ENCODE measurements around the gene TPRG1.

Gene TPRG1

DNA sequence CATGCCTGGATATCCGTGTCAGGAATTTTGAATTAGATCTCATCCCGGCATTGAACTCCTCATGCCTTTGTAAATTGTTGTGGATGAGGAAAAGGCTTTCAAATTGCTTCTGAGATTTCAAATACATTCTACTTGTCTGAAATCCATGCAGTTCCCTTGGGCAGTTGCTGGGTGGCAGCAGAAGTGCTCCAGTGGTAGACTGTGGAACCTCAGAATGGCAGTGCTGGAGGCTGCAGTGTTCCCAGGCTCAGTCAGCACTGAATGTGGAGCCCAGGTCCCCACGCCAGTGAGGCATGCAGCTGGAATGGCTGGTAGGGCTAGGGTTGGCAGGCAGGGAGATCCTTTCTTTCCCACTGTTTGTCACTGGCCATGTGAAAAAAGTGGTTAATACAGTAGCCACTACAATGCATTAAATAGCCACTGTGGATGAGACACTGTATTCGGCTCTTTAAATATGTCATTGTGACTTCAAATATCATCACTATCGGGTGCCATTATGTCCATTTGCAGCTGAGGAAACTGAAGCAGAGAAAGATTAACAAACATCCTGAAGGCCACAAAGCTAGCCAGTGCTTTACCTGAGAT lies 98.6 kb downstream of the TPRG1 start:
- TF ChIP-seq TAF1 (IDR thresholded peaks at IDR 0.05; ENCODE audit: low read depth, low read length) (no peak), SPI1 (IDR thresholded peaks at IDR 0.05; ENCODE audit: low read depth, low read length) (no peak), POLR2AphosphoS5 (IDR thresholded peaks at IDR 0.05; ENCODE audit: low read depth, low read length) (no peak), POU2F2 (IDR thresholded peaks at IDR 0.05; ENCODE audit: low read depth, low read length) (no peak), PAX5 (IDR thresholded peaks at IDR 0.05; ENCODE audit: insufficient read depth, low read length, severe bottlenecking) (no peak), POLR2A (IDR thresholded peaks at IDR 0.05; ENCODE audit: low read depth, low read length) (no peak)
- peak; percentile 58 for FAIRE-seq
- DNase-seq (ENCODE audit: insufficient read length, low spot score) = no peak

DNA sequence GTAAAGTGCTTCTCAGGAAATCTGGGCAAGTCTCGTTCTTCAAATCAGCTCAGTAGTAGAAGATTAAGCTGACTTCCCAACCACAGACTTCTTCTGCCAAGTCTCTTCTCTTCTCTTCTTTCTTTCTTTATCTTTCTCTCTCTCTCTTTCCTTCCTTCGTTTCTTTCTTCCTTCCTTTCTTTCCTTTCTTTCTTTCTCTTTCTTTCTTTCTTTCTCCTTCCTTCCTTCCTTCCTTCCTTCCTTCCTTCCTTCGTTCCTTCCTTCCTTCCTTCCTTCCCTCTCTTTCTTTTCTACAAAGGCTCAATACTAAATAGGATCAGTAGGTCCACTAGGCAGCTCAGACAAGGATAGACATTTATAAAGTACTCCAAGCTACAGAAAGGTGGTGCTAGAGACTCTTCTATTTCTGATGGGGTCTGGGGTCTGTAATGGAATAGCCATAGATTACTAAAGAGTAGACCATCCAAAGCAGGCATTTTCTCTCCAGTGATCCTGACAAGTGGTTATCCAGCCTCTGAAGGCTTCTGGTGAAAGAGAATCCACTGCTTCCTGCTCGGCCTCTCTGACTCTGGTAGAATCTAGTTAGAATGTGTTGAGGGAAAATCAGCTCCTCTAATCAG lies 100.8 kb downstream of the TPRG1 start:
- TF ChIP-seq SPI1 (IDR thresholded peaks at IDR 0.05; ENCODE audit: low read depth, low read length) = no peak
- TF ChIP-seq PAX5 (IDR thresholded peaks at IDR 0.05; ENCODE audit: insufficient read depth, low read length, severe bottlenecking) = no peak
- TF ChIP-seq POLR2A (IDR thresholded peaks at IDR 0.05; ENCODE audit: low read depth, low read length) = no peak
- TF ChIP-seq POU2F2 (IDR thresholded peaks at IDR 0.05; ENCODE audit: low read depth, low read length) = no peak
- no peak for TF ChIP-seq POLR2AphosphoS5 (IDR thresholded peaks at IDR 0.05; ENCODE audit: low read depth, low read length)
- no peak for TF ChIP-seq TAF1 (IDR thresholded peaks at IDR 0.05; ENCODE audit: low read depth, low read length)
- DNase-seq (ENCODE audit: insufficient read length, low spot score) = no peak
- FAIRE-seq = no peak

DNA sequence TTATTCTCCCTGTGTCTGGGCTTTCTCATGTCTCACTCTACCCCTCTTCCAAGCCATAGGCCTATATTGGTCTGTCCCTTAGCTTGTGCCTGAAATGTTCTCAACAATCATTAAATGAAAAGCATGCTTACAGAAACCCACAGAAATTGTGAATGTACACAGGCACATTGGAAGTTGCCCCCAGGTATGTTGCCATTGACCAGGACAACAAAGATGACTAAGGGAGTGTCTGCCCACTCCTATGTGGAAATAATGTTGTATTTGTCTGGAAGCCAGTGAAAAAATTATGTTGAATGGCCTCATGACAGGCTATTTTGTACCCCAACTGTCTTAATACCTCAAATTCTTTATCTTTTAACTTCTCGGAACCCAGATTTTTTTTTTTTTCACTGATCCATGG lies 102.0 kb downstream of the TPRG1 start:
- DNase-seq (ENCODE audit: insufficient read length, low spot score) (no peak), FAIRE-seq (no peak)

DNA sequence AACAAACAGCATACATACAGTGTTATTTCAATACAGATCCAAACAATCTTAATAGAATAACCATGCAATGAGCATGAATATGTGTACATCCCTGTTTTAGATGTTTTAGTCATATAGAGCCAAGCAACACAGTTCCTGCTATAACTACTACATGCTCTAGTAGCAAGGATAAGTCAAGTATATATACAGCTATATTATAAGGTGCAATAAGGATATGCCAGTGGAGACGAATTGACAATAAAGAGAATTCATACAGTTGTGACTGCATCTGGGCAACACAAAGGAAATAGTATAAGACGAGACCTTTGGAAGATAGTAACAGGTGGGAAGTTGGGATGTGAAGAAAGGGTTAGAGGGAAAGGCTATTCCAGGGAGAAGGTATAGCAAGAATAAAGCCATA lies 103.4 kb downstream of the TPRG1 start:
- no peak for DNase-seq (ENCODE audit: insufficient read length, low spot score)
- no peak for FAIRE-seq
- TF ChIP-seq POU2F2 (IDR thresholded peaks at IDR 0.05; ENCODE audit: low read depth, low read length) (no peak), SPI1 (IDR thresholded peaks at IDR 0.05; ENCODE audit: low read depth, low read length) (no peak), PAX5 (IDR thresholded peaks at IDR 0.05; ENCODE audit: insufficient read depth, low read length, severe bottlenecking) (no peak)

More for the DNA sequence above, 102.0 kb downstream of the TPRG1 start:
- TF ChIP-seq PAX5 (IDR thresholded peaks at IDR 0.05; ENCODE audit: insufficient read depth, low read length, severe bottlenecking) (no peak), POU2F2 (IDR thresholded peaks at IDR 0.05; ENCODE audit: low read depth, low read length) (no peak), TAF1 (IDR thresholded peaks at IDR 0.05; ENCODE audit: low read depth, low read length) (no peak), POLR2AphosphoS5 (IDR thresholded peaks at IDR 0.05; ENCODE audit: low read depth, low read length) (no peak), SPI1 (IDR thresholded peaks at IDR 0.05; ENCODE audit: low read depth, low read length) (no peak), POLR2A (IDR thresholded peaks at IDR 0.05; ENCODE audit: low read depth, low read length) (no peak)

DNA sequence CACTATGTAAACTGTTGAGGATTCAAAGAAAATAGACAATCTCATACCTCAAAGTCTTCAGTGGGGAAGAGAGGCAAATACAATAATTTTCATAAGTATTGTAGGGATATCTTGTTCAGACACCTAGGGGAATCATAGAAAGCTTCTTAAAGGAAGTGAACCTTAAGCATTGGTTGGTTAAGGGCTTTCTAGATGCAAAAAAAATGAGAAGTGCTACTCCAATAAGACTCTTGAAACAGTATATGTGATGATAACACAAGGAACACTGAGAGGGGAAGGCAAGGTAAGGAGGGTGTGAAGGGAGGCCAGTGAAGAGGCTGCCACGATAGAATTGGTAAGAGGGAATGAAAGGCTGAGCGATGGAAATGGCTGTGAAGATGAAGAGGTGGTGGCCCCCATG lies 104.1 kb downstream of the TPRG1 start:
- TF ChIP-seq POU2F2 (IDR thresholded peaks at IDR 0.05; ENCODE audit: low read depth, low read length) = no peak
- peak; percentile 50 for TF ChIP-seq SPI1 (IDR thresholded peaks at IDR 0.05; ENCODE audit: low read depth, low read length)
- no peak for TF ChIP-seq PAX5 (IDR thresholded peaks at IDR 0.05; ENCODE audit: insufficient read depth, low read length, severe bottlenecking)
- FAIRE-seq (peak; percentile 16), DNase-seq (ENCODE audit: insufficient read length, low spot score) (no peak)

DNA sequence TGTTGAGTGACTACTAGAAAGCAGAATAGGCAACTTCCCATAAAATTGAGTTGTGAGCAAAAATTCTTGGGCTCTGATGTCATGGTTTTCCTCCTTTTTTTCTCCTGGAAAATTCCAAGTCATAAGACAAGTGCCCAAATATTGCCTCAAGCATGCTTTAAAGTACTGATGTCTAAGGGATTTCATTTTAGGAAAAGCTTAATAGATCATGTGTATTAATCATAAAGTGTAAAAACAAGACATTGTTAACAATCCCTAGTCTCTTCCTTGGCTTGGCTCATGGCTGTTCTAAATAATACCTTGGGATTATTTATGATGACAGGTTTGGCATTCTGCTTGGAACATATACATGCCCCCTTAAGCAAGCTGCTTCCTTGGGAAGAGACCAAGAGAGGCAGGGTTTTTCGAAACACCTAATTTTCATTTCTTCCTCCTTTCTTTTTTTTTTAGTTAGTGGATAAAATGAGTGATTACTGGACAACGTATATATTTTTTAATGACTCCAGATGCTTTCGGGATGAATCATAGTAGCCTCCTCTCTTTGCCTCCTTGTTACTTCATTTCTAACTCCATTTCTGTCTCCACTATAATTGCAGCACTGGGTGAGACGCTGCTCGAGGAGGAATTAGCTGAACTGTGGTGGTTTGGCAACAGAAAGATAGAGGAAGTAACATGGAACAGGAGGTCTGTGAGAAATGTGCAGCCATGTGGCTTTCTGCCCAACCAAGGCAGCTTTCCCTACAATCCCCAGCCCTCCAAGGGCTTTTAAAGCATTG lies 104.9 kb downstream of the TPRG1 start:
- DNase-seq (ENCODE audit: insufficient read length, low spot score) (no peak), FAIRE-seq (peak; percentile 72)
- TF ChIP-seq POLR2AphosphoS5 (IDR thresholded peaks at IDR 0.05; ENCODE audit: low read depth, low read length) (no peak), POLR2A (IDR thresholded peaks at IDR 0.05; ENCODE audit: low read depth, low read length) (no peak), TAF1 (IDR thresholded peaks at IDR 0.05; ENCODE audit: low read depth, low read length) (no peak), SPI1 (IDR thresholded peaks at IDR 0.05; ENCODE audit: low read depth, low read length) (no peak), PAX5 (IDR thresholded peaks at IDR 0.05; ENCODE audit: insufficient read depth, low read length, severe bottlenecking) (no peak), POU2F2 (IDR thresholded peaks at IDR 0.05; ENCODE audit: low read depth, low read length) (no peak)

DNA sequence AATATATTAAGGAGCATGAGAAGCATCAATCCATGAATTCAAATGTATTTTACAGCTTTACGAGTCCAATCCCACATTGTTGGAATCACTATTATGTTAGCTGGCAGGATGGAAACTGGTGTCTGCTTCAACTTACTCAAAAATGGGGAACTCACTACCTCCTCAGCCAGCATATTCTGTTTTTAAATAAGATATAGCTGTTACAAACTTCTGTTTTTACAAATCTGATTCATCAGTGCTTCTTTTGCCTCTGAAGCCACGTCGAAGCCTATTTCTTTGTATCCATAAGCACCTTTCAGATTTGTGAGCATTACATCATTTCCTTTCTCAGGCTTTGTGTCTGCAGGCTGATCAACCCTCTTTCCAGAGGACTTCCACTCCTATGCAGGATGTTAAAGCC lies 105.9 kb downstream of the TPRG1 start:
- DNase-seq (ENCODE audit: insufficient read length, low spot score) (no peak), FAIRE-seq (no peak)
- no peak for TF ChIP-seq PAX5 (IDR thresholded peaks at IDR 0.05; ENCODE audit: insufficient read depth, low read length, severe bottlenecking)
- TF ChIP-seq POU2F2 (IDR thresholded peaks at IDR 0.05; ENCODE audit: low read depth, low read length) = no peak
- no peak for TF ChIP-seq POLR2A (IDR thresholded peaks at IDR 0.05; ENCODE audit: low read depth, low read length)
- peak; percentile 52; the same call in 1 of the 2 replicates for TF ChIP-seq SPI1 (IDR thresholded peaks at IDR 0.05; ENCODE audit: low read depth, low read length)

DNA sequence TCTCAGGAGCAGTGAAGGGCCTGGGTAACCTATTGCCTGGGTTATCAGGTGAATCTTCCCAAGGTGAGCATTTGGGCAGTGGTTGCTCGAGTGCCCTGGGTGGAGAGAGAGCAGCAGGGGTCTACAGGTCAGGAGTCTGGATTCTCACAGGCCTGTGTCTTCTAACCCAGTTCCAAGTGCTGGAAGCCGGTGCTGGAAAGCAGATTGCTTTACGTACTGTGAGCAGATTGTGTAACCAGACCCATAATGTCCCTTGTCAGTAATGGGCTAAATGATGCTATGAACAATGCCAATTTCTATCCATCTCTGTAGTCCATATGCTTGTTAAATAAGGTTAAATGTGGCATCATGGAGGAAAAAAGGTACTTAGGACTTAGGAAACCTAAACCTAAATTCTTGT lies 106.5 kb downstream of the TPRG1 start:
- DNase-seq (ENCODE audit: insufficient read length, low spot score) (no peak), FAIRE-seq (no peak)

DNA sequence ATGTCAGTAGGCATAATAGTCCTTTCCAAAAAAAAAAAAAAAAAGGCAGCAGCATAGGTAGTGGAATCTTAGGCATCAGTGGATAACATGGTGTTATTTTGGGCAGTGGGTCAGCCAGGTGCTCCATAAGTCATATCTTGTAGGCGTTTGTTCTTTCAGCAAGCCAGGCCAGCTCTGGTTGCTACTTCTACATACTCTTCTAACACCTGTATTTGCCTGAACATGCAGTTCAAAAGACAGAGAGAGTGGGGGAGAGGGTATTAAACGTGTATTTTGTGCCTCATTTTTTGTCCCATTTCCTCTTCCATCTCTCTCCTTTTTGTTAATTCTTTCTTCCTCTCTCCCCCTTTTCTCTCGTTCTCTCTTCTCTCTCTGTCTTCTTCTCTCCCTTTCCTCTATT lies 110.4 kb downstream of the TPRG1 start:
- TF ChIP-seq POLR2A (IDR thresholded peaks at IDR 0.05; ENCODE audit: low read depth, low read length) (no peak), POLR2AphosphoS5 (IDR thresholded peaks at IDR 0.05; ENCODE audit: low read depth, low read length) (no peak), POU2F2 (IDR thresholded peaks at IDR 0.05; ENCODE audit: low read depth, low read length) (no peak), SPI1 (IDR thresholded peaks at IDR 0.05; ENCODE audit: low read depth, low read length) (no peak), TAF1 (IDR thresholded peaks at IDR 0.05; ENCODE audit: low read depth, low read length) (no peak), PAX5 (IDR thresholded peaks at IDR 0.05; ENCODE audit: insufficient read depth, low read length, severe bottlenecking) (no peak)
- DNase-seq (ENCODE audit: insufficient read length, low spot score) = no peak
- no peak for FAIRE-seq

More for the DNA sequence above, 106.5 kb downstream of the TPRG1 start:
- TF ChIP-seq TAF1 (IDR thresholded peaks at IDR 0.05; ENCODE audit: low read depth, low read length) = no peak
- no peak for TF ChIP-seq POU2F2 (IDR thresholded peaks at IDR 0.05; ENCODE audit: low read depth, low read length)
- TF ChIP-seq POLR2A (IDR thresholded peaks at IDR 0.05; ENCODE audit: low read depth, low read length) = no peak
- no peak for TF ChIP-seq PAX5 (IDR thresholded peaks at IDR 0.05; ENCODE audit: insufficient read depth, low read length, severe bottlenecking)
- TF ChIP-seq POLR2AphosphoS5 (IDR thresholded peaks at IDR 0.05; ENCODE audit: low read depth, low read length) = no peak
- no peak for TF ChIP-seq SPI1 (IDR thresholded peaks at IDR 0.05; ENCODE audit: low read depth, low read length)
